ENCODE data around the gene WDTC1.
A peak's percentile ranks its signal among the peaks of the same experiment; 100 is the strongest.
"Not testable (repeated sequence)": the region's sequence is repeated elsewhere in the genome, so short reads cannot be mapped to it uniquely, and the experiment has no call there.

WDTC1 gene, protein sequence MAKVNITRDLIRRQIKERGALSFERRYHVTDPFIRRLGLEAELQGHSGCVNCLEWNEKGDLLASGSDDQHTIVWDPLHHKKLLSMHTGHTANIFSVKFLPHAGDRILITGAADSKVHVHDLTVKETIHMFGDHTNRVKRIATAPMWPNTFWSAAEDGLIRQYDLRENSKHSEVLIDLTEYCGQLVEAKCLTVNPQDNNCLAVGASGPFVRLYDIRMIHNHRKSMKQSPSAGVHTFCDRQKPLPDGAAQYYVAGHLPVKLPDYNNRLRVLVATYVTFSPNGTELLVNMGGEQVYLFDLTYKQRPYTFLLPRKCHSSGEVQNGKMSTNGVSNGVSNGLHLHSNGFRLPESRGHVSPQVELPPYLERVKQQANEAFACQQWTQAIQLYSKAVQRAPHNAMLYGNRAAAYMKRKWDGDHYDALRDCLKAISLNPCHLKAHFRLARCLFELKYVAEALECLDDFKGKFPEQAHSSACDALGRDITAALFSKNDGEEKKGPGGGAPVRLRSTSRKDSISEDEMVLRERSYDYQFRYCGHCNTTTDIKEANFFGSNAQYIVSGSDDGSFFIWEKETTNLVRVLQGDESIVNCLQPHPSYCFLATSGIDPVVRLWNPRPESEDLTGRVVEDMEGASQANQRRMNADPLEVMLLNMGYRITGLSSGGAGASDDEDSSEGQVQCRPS

DNA sequence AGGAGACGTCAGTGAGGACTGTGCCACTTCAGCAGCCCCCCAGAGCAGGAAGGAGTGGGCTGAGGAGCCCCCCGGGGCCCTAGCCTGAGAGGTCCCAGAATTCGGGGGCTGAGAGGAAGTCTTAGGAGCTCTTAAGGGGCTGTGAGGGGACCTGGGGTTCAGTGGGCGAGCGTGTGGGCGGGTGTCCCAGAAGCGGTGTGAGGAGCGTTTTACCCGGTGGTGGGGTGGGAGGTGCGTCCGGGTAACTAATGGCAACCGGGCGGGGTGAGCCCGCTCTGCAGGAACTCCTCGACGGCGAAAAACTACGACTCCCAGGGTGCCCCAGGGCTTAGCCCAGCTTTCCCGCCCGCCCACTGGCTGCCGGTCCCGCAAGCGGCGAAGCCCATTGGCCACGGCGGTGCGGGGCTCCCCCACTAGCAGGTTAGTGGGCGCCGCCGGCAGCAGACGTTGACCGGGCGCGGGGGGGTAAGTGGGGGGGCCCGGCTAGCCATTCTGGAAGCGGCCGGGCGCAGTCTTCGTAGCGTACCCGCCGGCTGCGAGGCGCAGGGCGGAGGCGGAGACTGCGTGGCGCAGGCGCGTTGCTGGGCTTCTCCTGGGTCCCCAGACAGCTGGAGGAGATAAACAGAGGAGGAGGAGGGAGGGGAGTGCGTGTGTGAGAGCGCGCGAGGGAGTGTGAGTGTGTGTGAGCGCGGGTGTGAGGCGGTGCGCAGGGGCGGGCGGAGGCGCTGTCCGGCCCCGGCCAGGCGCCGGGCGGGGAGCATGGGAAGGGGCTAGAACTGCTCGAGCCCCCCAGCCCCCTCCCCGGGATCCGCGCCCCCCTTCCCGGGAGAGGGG lies at the start of gene WDTC1:
Gene WDTC1 (plus strand): TSS at position 584 of the 834 bp plus-strand sequence. CDS start 26,423 bp downstream, outside the sequence.
- TF ChIP-seq, protein P1, sequence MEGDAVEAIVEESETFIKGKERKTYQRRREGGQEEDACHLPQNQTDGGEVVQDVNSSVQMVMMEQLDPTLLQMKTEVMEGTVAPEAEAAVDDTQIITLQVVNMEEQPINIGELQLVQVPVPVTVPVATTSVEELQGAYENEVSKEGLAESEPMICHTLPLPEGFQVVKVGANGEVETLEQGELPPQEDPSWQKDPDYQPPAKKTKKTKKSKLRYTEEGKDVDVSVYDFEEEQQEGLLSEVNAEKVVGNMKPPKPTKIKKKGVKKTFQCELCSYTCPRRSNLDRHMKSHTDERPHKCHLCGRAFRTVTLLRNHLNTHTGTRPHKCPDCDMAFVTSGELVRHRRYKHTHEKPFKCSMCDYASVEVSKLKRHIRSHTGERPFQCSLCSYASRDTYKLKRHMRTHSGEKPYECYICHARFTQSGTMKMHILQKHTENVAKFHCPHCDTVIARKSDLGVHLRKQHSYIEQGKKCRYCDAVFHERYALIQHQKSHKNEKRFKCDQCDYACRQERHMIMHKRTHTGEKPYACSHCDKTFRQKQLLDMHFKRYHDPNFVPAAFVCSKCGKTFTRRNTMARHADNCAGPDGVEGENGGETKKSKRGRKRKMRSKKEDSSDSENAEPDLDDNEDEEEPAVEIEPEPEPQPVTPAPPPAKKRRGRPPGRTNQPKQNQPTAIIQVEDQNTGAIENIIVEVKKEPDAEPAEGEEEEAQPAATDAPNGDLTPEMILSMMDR (IDR thresholded peaks at IDR 0.05; ENCODE audit: control insufficient read depth, insufficient read depth, low read depth, low read length, missing control alignments), result no peak
- H3K4me3 ChIP-seq (ENCODE audit: control insufficient read depth, low read depth, low read length), result peak within 1 kb of the TSS; percentile 62

DNA sequence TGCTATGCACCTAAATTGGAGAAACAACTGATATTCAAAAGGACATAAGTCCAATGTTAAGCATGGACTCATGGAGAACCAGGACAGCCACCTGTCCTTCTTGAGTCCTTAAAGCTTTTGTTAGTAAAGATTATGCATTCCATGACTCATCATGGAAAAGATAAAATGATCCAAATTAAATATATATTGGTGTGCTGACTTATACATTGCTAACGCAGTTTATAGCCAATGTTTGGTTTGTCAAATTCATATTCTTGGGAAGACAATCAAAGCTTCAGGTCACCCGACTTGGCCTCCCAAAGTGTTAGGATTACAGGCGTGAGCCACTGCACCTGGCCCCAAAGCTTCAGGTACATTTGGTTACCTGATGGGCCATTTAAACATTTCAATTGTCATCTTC lies 49.8 kb upstream of the WDTC1 start:
- DNase-seq (ENCODE audit: low read depth); H3K4me3 ChIP-seq (ENCODE audit: control insufficient read depth, low read depth, low read length): not testable (repeated sequence)

More for the DNA sequence above, at the start of gene WDTC1:
- peak; percentile 76 for DNase-seq (ENCODE audit: low read depth)

DNA sequence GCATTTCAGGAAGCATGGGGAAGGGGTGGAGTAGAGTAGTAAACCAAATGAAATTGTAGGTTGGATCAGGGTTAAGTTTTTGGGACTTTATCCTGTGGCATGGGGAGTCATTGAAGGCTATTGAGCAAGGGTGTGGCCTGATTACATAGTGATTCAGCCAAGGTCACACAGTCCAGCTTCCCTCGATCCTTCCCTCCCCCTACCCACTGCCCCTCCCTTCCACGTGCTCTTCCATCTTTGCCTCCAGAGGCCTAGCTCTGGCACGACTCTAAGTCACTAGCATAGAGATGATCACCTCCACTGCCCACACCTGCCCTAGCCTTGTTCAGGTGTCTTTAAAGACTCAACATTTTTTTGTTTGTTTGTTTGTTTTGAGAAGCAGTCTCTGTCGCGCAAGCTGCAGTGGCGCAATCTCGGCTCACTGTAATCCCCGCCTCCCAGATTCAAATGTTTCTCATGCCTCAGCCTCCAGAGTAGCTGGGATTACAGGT lies 42.3 kb upstream of the WDTC1 start:
- TF ChIP-seq, protein P1 (IDR thresholded peaks at IDR 0.05; ENCODE audit: control insufficient read depth, insufficient read depth, low read depth, low read length, missing control alignments), result no peak
- no peak for DNase-seq (ENCODE audit: low read depth)
- H3K4me3 ChIP-seq (ENCODE audit: control insufficient read depth, low read depth, low read length), result no peak overlapping the region

DNA sequence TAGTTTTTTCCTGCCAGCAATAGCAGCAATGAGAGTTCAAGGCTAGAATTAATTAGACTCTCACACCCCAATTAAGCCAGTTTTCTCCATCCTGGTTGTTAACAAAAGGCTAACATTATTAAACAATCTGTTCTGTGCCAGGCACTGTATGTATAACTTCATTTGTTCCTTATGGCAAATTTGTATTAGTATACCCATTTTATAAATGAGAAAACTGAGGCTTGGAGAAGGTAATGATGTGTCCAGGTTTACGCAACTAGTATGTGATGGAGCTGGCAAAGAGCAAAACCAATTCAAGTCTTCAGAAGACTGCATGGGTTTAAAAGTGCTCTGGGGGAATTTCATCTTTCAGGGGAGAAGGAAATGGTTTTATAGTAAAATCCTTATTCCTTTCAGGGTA lies 41.2 kb upstream of the WDTC1 start:
- TF ChIP-seq, protein P1 (IDR thresholded peaks at IDR 0.05; ENCODE audit: control insufficient read depth, insufficient read depth, low read depth, low read length, missing control alignments), result no peak
- DNase-seq (ENCODE audit: low read depth), result no peak
- no peak overlapping the region for H3K4me3 ChIP-seq (ENCODE audit: control insufficient read depth, low read depth, low read length)

DNA sequence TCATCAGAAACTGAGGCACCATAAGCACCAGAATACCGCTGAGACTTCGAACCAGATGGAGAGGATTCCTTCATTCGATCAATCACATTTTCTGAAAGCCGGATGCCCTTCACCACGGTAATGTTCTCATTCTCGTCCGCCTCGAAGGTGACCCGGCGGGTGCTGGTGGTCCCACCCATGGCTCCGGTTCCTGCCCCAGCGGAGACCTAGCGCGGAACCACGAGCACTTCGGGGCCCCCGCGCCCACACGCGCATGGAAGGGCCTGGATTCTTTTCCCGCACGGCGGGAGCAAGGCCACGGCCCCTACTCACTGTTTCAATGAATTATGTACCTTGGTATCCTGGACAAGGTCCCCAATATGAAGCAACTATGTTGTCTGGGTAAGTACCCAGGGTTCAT lies 33.1 kb upstream of the WDTC1 start:
- TF ChIP-seq, protein P1 (IDR thresholded peaks at IDR 0.05; ENCODE audit: control insufficient read depth, insufficient read depth, low read depth, low read length, missing control alignments), result no peak
- no peak overlapping the region for H3K4me3 ChIP-seq (ENCODE audit: control insufficient read depth, low read depth, low read length)
- no peak for DNase-seq (ENCODE audit: low read depth)

DNA sequence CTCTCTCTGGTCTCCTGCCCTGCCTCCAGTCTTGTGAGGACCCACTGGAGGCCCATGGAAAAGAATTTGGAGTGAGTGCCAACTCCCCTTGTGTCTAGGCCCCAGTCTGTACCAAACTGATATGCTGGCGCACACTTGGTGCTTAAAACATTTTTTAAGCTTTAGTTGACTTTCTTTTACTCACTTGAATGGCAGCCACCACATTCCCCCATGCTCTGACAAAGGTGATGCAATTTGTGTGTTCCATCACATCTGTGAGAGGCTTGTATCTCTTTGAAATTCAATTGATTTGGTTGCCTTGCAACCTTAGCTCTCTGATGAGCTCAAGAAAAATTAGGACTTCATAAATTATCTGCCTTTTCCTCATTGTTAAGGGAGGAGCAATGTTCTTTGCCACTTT lies 30.5 kb upstream of the WDTC1 start:
- TF ChIP-seq, protein P1 (IDR thresholded peaks at IDR 0.05; ENCODE audit: control insufficient read depth, insufficient read depth, low read depth, low read length, missing control alignments), result no peak
- no peak overlapping the region for H3K4me3 ChIP-seq (ENCODE audit: control insufficient read depth, low read depth, low read length)
- DNase-seq (ENCODE audit: low read depth), result no peak

DNA sequence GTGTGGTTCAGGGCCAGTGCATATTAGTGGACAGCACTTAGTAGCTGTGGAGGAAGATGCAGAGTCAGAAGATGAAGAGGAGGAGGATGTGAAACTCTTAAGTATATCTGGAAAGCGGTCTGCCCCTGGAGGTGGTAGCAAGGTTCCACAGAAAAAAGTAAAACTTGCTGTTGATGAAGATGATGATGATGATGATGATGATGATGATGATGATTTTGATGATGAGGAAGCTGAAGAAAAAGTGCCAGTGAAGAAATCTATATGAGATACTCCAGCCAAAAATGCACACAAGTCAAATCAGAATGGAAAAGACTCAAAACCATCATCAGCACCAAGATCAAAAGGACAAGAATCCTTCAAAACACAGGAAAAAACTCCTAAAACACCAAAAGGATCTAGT lies 27.2 kb upstream of the WDTC1 start:
- not testable (repeated sequence) for DNase-seq (ENCODE audit: low read depth); H3K4me3 ChIP-seq (ENCODE audit: control insufficient read depth, low read depth, low read length)

DNA sequence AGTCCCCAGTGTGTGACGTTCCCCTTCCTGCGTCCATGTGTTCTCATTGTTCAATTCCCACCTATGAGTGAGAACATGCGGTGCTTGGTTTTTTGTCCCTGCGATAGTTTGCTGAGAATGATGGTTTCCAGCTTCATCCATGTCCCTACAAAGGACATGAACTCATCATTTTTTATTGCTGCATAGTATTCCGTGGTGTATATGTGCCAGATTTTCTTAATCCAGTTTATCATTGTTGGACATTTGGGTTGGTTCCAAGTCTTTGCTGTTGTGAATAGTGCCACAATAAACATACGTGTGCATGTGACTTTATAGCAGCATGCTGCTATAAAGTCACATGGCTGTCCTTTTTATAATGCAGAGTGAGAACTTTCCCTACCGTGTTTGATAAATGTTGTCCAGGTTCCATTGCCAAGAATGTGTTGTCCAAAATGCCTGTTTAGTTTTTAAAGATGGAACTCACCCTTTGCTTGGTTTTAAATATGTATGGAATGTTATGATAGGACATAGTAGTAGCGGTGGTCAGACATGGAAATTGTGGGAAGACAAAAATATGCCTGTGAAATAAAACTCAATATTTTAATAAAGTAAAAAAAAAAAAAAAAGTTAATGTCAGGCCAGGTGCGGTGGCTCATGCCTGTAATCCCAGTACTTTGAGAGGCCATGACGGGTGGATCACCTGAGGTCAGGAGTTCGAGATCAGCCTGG lies 26.1 kb upstream of the WDTC1 start:
- not testable (repeated sequence) for H3K4me3 ChIP-seq (ENCODE audit: control insufficient read depth, low read depth, low read length); DNase-seq (ENCODE audit: low read depth)
